Panc1 (cell line): Measurements from ENCODE around the gene TBC1D10B. TPM values are rescaled to one million over a fixed set of nuclear protein-coding genes. Genes with fewer than 3 reads are reported as not detected.

Source experiments
- ATAC-seq: fragments of 200-7000 bp; cut with Tn5 transposase; 2 replicates; pipeline ENCODE4 v1.9.1; 2020; ENCODE audit warnings: mild to moderate bottlenecking, moderate library complexity
- BruUV-seq: library from RNA; stranded (reverse); fragments of 400-500 nt; replicated peaks from 2 replicates; lab custom pipeline; 2021; lab: Mats Ljungman, UMichigan
- CTCF ChIA-PET: fragments of 300-600 bp; sonication (Branson Sonifier 250); formaldehyde crosslinking; loops from one replicate; lab custom pipeline; 2022; ENCODE audit warnings: antibody characterized with exemption; lab: Charles Lee
- POLR2A ChIA-PET: fragments of 300-600 bp; sonication (Branson Sonifier 250); formaldehyde crosslinking; loops from one replicate; lab custom pipeline; 2022; ENCODE audit warnings: antibody characterized with exemption; lab: Charles Lee
- DNase-seq: peaks from one replicate; pipeline ENCODE4 v3.0.0-alpha.2; 2010; ENCODE audit warnings: low read depth, low spot score
- H3K27ac ChIP-seq: 2 replicates; pipeline ENCODE4 v1.5.1; 2011; ENCODE audit warnings: mild to moderate bottlenecking, low read length, inconsistent platforms
- H3K27me3 ChIP-seq: fragments of 200-500 bp; sonication (Bioruptor generic); 2 replicates; pipeline ENCODE4 v1.6.0; 2014; ENCODE audit warnings: low read length, inconsistent platforms; ENCODE audit not compliant: control insufficient read depth, insufficient read depth
- H3K36me3 ChIP-seq: fragments of 200-500 bp; sonication (Bioruptor generic); 2 replicates; pipeline ENCODE4 v1.5.1; 2014; ENCODE audit warnings: inconsistent platforms, mild to moderate bottlenecking, low read length, moderate library complexity; ENCODE audit not compliant: control insufficient read depth, insufficient read depth
- H3K4me1 ChIP-seq: 2 replicates; pipeline ENCODE4 v1.5.1; 2011; ENCODE audit warnings: inconsistent platforms, mild to moderate bottlenecking, low read length, moderate library complexity; ENCODE audit not compliant: control insufficient read depth, insufficient read depth
- H3K4me3 ChIP-seq, 2 experiments: 2 replicates each; pipeline ENCODE4 v1.5.1; 2011 to 2012; ENCODE audit warnings: low read depth in 2 of 2, low read length in 2 of 2, mild to moderate bottlenecking in 2 of 2, inconsistent platforms in 1 of 2, moderate library complexity in 1 of 2
- H3K9me3 ChIP-seq: fragments of 200-500 bp; sonication (Bioruptor generic); 2 replicates; pipeline ENCODE4 v1.5.1; 2014; ENCODE audit warnings: low read depth, mild to moderate bottlenecking, inconsistent platforms, low read length, moderate library complexity; ENCODE audit not compliant: control insufficient read depth, insufficient read depth
- POLR2AphosphoS5 ChIP-seq: IDR thresholded peaks from 2 replicates; pipeline ENCODE4 v1.6.1; 2012; ENCODE audit warnings: mild to moderate bottlenecking, low read depth, low read length, moderate library complexity
- REST ChIP-seq, 2 experiments: IDR thresholded peaks; 2 replicates each; pipeline ENCODE4 v1.6.1; 2011 to 2012; ENCODE audit warnings: low read depth in 2 of 2, control low read depth in 1 of 2, low read length in 1 of 2, mild to moderate bottlenecking in 1 of 2, moderate library complexity in 1 of 2; ENCODE audit not compliant: insufficient read depth in 1 of 2
- SIN3A ChIP-seq: IDR thresholded peaks from 2 replicates; pipeline ENCODE4 v1.6.1; 2012; ENCODE audit warnings: low read depth, mild to moderate bottlenecking, low read length, moderate library complexity, borderline replicate concordance; ENCODE audit not compliant: insufficient read depth
- TCF7L2 ChIP-seq: IDR thresholded peaks from 2 replicates; pipeline ENCODE4 v1.6.1; 2011; ENCODE audit warnings: mild to moderate bottlenecking, low read depth, low read length, inconsistent platforms
- in situ Hi-C: cut with HindIII; loops from 2 replicates; pipeline ENCODE4 v1.10.0; 2016; ENCODE audit warnings: low sequenced_read_pairs, low pct_unique_long_range_greater_than_20kb
- intact Hi-C: fragments of 100-400 bp; cut with micrococcal nuclease; formaldehyde crosslinking; loops from one replicate; pipeline ENCODE4 v1.10.0; 2022; ENCODE audit not compliant: unreplicated experiment
- total RNA-seq: library from RNA; stranded (reverse); gene quantifications from one replicate; pipeline ENCODE4 v1.2.1, GENCODE V29; 2021; ENCODE audit not compliant: unreplicated experiment
- TF ChIP-seq, protein P1 (sequence below): fragments of 450-650 bp; IDR thresholded peaks from 2 replicates; pipeline ENCODE4 v1.5.1; 2017; ENCODE audit warnings: mild to moderate bottlenecking

TBC1D10B gene
- total RNA-seq, 1 experiment from 2014 or later = 52.6 TPM

GRCh38 chr16:30413112-30413806 lies 43.0 kb upstream of the TBC1D10B start:
- Histone ChIP-seq H3K4me1 (peaks cover 16% of the 10 kb centered on the region), H3K27ac (no peak overlapping the region), H3K36me3 (no peaks in the 10 kb centered on the region), H3K27me3 (no peaks in the 10 kb centered on the region), H3K4me3 (no peak overlapping the region), H3K9me3 (no peaks in the 10 kb centered on the region)
- no TSS peak for BruUV-seq
- ATAC-seq (no peak), DNase-seq (no peak)
- in situ Hi-C loops = no loop called here
- ChIA-PET POLR2A (no interaction called here), CTCF (no interaction called here)
- TF ChIP-seq, protein P1, sequence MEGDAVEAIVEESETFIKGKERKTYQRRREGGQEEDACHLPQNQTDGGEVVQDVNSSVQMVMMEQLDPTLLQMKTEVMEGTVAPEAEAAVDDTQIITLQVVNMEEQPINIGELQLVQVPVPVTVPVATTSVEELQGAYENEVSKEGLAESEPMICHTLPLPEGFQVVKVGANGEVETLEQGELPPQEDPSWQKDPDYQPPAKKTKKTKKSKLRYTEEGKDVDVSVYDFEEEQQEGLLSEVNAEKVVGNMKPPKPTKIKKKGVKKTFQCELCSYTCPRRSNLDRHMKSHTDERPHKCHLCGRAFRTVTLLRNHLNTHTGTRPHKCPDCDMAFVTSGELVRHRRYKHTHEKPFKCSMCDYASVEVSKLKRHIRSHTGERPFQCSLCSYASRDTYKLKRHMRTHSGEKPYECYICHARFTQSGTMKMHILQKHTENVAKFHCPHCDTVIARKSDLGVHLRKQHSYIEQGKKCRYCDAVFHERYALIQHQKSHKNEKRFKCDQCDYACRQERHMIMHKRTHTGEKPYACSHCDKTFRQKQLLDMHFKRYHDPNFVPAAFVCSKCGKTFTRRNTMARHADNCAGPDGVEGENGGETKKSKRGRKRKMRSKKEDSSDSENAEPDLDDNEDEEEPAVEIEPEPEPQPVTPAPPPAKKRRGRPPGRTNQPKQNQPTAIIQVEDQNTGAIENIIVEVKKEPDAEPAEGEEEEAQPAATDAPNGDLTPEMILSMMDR = no peak
- no peak for TF ChIP-seq POLR2AphosphoS5
- TF ChIP-seq REST (IDR thresholded peaks at IDR 0.05; ENCODE audit: insufficient read depth in 1 of 2, low read depth in 2 of 2, low read length in 1 of 2) = no peak
- no peak for TF ChIP-seq SIN3A
- TF ChIP-seq TCF7L2 = no peak
- intact Hi-C loops = no loop called here

DNA sequence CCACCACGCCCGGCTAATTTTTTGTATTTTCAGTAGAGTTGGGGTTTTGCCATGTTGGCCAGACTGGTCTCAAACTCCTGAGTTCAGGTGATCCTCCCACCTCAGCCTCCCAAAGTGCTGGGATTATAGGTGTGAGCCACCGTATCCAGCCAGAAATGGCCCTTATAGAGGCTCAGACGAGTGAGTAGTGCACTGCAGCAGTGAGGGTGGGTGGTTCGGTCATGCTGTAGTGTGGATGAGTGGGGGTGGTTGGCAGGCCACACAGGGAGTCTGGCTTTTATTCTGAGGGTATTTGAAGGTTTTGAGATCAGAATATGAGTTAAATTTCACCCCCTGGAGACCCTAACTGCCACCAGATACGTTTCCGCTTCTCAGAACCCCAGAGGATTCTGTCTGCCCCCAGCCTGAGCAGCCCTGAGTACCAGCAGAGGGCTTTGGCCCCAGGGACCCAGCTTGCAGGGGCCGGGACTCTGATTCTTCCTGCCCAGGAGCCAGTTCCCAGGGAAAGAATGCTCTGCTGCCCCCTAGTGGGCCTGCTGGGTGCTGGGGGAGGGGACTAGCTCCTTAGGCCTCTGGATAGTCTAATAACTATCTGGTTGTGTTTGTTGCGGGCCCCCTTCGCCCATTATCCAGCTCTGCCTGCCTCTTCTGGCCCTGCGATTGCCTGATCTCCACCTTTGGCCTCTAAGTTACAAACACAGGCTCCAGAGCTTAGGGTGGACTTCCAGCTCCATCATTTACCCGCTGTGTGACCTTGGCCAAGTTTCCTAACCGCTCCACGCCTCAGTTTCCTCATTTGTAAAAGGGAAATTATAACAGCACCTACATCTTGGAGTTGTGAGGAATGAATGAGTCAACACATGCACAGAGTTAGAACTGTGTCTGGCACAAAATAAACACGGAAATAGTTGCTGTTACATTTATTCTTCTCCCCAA lies 39.1 kb upstream of the TBC1D10B start:
- TF ChIP-seq REST (IDR thresholded peaks at IDR 0.05; ENCODE audit: insufficient read depth in 1 of 2, low read depth in 2 of 2, low read length in 1 of 2) = no peak
- TF ChIP-seq, protein P1 = peak; percentile 96
- H3K4me3 ChIP-seq = no peak overlapping the region
- CTCF ChIA-PET = interaction anchor here (0.5 to 1.4 kb wide), 8 partner anchors 9 to 318 kb away, joined by 3 to 5 read pairs (median 3); partner anchors contain the start of gene TBX6
- in situ Hi-C loops (no loop called here), intact Hi-C loops (no loop called here)
- no peaks in the 10 kb centered on the region for H3K9me3 ChIP-seq
- POLR2A ChIA-PET = no interaction called here
- no TSS peak for BruUV-seq
- DNase-seq (peak; percentile 64), ATAC-seq (peak; percentile 80)
- H3K27ac ChIP-seq = peak overlapping the region; percentile 51
- H3K27me3 ChIP-seq = no peaks in the 10 kb centered on the region
- peaks cover 12% of the 10 kb centered on the region; the same call in 1 of the 2 replicates for H3K4me1 ChIP-seq
- no peaks in the 10 kb centered on the region for H3K36me3 ChIP-seq
